ENCODE results near the gene PTPRB.

DNA sequence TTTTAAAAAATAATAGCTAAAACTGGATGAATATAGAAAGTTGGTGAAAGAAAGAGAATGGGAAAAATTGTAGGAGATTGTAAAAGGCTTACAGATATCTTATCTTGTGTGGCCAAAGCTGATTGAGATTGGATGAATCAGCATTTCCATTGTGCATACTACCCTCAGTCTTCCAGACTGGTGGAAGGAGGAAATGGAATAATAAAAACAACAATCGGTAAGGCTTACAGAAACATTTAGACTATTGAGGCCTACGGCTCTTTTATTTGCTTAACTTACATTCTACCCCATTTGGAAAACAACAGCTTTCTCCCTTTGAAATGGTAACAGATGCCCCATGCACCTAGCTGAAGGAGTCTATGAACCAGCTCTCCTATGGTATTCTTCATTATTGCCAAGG lies 129.8 kb downstream of the PTPRB start:
- TF ChIP-seq, protein P1, sequence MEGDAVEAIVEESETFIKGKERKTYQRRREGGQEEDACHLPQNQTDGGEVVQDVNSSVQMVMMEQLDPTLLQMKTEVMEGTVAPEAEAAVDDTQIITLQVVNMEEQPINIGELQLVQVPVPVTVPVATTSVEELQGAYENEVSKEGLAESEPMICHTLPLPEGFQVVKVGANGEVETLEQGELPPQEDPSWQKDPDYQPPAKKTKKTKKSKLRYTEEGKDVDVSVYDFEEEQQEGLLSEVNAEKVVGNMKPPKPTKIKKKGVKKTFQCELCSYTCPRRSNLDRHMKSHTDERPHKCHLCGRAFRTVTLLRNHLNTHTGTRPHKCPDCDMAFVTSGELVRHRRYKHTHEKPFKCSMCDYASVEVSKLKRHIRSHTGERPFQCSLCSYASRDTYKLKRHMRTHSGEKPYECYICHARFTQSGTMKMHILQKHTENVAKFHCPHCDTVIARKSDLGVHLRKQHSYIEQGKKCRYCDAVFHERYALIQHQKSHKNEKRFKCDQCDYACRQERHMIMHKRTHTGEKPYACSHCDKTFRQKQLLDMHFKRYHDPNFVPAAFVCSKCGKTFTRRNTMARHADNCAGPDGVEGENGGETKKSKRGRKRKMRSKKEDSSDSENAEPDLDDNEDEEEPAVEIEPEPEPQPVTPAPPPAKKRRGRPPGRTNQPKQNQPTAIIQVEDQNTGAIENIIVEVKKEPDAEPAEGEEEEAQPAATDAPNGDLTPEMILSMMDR (IDR thresholded peaks at IDR 0.05), result no peak
- TF ChIP-seq, protein P2, sequence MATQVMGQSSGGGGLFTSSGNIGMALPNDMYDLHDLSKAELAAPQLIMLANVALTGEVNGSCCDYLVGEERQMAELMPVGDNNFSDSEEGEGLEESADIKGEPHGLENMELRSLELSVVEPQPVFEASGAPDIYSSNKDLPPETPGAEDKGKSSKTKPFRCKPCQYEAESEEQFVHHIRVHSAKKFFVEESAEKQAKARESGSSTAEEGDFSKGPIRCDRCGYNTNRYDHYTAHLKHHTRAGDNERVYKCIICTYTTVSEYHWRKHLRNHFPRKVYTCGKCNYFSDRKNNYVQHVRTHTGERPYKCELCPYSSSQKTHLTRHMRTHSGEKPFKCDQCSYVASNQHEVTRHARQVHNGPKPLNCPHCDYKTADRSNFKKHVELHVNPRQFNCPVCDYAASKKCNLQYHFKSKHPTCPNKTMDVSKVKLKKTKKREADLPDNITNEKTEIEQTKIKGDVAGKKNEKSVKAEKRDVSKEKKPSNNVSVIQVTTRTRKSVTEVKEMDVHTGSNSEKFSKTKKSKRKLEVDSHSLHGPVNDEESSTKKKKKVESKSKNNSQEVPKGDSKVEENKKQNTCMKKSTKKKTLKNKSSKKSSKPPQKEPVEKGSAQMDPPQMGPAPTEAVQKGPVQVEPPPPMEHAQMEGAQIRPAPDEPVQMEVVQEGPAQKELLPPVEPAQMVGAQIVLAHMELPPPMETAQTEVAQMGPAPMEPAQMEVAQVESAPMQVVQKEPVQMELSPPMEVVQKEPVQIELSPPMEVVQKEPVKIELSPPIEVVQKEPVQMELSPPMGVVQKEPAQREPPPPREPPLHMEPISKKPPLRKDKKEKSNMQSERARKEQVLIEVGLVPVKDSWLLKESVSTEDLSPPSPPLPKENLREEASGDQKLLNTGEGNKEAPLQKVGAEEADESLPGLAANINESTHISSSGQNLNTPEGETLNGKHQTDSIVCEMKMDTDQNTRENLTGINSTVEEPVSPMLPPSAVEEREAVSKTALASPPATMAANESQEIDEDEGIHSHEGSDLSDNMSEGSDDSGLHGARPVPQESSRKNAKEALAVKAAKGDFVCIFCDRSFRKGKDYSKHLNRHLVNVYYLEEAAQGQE (IDR thresholded peaks at IDR 0.05; ENCODE audit: insufficient read depth in 1 of 2, low read depth in 2 of 2, low read length in 1 of 2), result no peak
- TF ChIP-seq TCF7L2 (IDR thresholded peaks at IDR 0.05; ENCODE audit: low read depth, low read length), result no peak
- TF ChIP-seq POLR2AphosphoS5 (IDR thresholded peaks at IDR 0.05; ENCODE audit: low read depth, low read length), result no peak
- TF ChIP-seq SIN3A (IDR thresholded peaks at IDR 0.05; ENCODE audit: borderline replicate concordance, insufficient read depth, low read depth, low read length), result no peak

Measured in Panc1 (cell line).